Activated CD8-positive, alpha-beta memory T cell treated with anti-CD3 and anti-CD28 coated beads for 36 hours (primary cell): ENCODE results near the gene TRUB1. TPM values are rescaled to one million over a fixed set of nuclear protein-coding genes. Genes with fewer than 3 reads are reported as not detected.
"Not testable (repeated sequence)": the region's sequence is repeated elsewhere in the genome, so short reads cannot be mapped to it uniquely, and the experiment has no call there.

ENCODE experiments used
- CTCF ChIA-PET: fragments of 350-600 bp; sonication (Branson Sonifier 250); formaldehyde crosslinking; loops from one replicate; lab custom pipeline; 2021; ENCODE audit warnings: antibody characterized with exemption; lab: Charles Lee
- POLR2A ChIA-PET: fragments of 350-600 bp; sonication (Branson Sonifier 250); formaldehyde crosslinking; loops from one replicate; lab custom pipeline; 2021; ENCODE audit warnings: antibody characterized with exemption; lab: Charles Lee
- total RNA-seq, 2 experiments: library from RNA; stranded (reverse); gene quantifications; one replicate each; pipeline ENCODE4 v1.2.3, GENCODE V29; 2021

The TRUB1 gene
- 10 to 100 TPM; 17.6 to 19.8 TPM for total RNA-seq

- CTCF ChIA-PET = interaction anchor here (1.0 to 2.0 kb wide), 2 partner anchors 59 to 397 kb away, joined by 3 to 4 read pairs; no protein-coding TSS in a partner anchor
- POLR2A ChIA-PET = interaction anchor here (0.6 to 0.7 kb wide), 2 partner anchors 82 to 117 kb away, joined by 3 to 8 read pairs; partner anchors contain the start of gene FHIP2A
These were observed at the start of gene TRUB1 for GRCh38 chr10:114937962-114938855. TSS of gene TRUB1 (plus strand) at chr10:114938195. CDS start at chr10:114938254, 59 bp downstream.

- ChIA-PET CTCF (no interaction called here), POLR2A (no interaction called here)
These were observed 44.7 kb upstream of the TRUB1 start for GRCh38 chr10:114893251-114893650.

- ChIA-PET POLR2A (no interaction called here), CTCF (interaction anchor here (1.6 kb wide), 1 partner anchor 18 kb away, joined by 5 read pairs; no protein-coding TSS in a partner anchor)
These were observed 43.1 kb upstream of the TRUB1 start for GRCh38 chr10:114894911-114895310.

- POLR2A ChIA-PET, CTCF ChIA-PET: not testable (repeated sequence)
These were observed 41.0 kb upstream of the TRUB1 start for GRCh38 chr10:114897011-114897410.

GRCh38 chr10:114897593-114897992 lies 40.4 kb upstream of the TRUB1 start:
- ChIA-PET POLR2A (no interaction called here), CTCF (no interaction called here)

DNA sequence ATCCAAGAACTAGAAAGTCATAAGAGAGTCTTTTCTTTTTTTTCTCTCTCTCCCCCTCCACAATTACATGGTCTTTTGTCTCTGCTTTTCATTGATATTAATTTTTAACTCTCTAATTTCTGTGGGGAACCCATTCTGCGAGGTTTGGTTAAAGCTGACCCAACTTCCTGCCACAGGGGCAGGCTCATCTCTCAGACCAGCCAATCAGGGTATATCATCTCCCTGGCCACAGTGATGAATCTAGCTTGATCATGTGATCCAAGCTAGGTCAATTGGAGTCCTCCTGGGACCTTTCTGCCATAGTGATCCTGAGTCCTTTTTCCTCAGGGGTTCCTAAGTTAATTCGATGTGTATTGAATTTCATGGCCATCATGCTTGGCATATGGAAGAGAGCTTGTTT lies 38.0 kb upstream of the TRUB1 start:
- POLR2A ChIA-PET = no interaction called here
- CTCF ChIA-PET = no interaction called here

DNA sequence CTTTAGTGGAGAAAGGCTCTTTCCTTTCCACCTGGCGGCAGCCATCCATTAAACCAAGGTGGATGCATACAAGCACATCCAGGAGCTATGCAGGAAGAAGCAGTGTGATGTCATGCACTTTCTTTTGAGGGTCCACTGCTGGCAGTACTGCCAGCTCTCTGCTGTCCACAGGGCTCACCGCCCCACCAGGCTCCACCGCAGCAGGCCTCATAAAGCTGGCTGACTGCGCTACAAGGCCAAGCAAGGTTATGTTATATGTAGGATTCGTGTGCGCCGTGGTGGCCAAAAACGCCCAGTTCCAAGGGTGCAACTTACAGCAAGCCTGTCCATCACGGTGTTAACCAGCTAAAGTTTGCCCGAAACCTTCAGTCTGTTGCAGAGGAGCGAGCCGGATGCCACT lies 37.3 kb upstream of the TRUB1 start:
- ChIA-PET POLR2A (no interaction called here), CTCF (interaction anchor here (0.5 kb wide), 1 partner anchor 95 kb away, joined by 3 read pairs; no protein-coding TSS in a partner anchor)

DNA sequence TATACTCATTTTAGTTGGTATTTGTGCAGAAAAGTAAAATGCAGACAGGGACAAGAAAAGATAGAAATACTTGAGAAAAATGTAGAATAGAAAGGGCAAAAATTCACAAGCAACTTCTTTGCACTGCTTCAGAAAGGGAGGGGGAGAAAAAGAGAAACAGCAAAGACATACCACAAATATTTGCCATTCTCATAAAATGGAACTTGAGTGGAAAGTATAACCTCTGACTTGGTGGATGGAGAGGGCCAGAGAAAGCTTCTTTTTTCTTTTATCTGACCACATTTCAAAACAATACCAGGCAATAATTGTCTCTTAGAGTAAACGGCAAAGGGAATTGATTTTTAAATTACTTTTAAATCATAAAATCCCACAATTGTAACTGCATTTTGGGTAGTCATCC lies 35.8 kb upstream of the TRUB1 start:
- ChIA-PET POLR2A (no interaction called here), CTCF (no interaction called here)

DNA sequence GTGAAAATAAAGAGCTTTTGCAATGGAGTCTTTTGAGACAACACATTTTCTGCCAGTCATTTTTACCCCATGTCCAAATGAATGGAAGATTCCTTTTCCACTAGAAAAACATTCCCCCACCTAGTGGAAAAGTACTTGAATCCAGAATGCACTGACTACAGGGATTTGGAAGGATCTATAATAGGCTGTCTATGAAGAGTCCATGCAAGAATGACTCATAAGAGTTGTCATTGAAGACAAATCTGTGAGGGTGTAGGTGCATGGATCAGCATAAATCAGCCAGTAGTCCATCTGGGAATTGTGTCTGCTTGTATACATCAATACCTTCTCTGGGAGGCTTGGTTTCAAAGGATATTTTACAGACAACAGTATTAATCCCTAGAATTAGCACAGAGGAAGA lies 32.5 kb upstream of the TRUB1 start:
- ChIA-PET POLR2A (no interaction called here), CTCF (no interaction called here)

- ChIA-PET CTCF (no interaction called here), POLR2A (no interaction called here)
These were observed 31.0 kb upstream of the TRUB1 start for GRCh38 chr10:114906981-114907380.

DNA sequence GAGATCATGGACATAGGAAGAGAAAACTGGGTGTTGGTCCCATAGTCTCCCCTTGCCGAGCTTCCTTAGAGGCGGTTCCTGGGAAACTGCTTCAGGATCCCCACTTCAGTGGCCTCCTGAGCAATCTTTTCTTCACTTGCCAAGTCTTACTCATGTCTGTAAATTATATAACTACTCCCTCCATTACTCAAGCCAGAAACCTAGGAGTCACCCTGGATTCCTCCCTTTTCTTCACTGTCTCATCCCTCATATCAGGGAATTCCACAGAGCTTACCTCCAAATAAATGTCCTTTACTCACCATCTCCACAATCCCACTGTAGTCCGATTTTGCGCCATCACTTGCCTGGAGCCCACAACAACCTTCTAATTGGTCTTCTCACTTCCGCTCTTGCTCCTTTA lies 29.1 kb upstream of the TRUB1 start:
- POLR2A ChIA-PET = no interaction called here
- CTCF ChIA-PET = interaction anchor here (0.6 kb wide), 1 partner anchor 16 kb away, joined by 3 read pairs; no protein-coding TSS in a partner anchor

GRCh38 chr10:114911052-114911711 lies 26.8 kb upstream of the TRUB1 start:
- ChIA-PET CTCF (no interaction called here), POLR2A (no interaction called here)

- POLR2A ChIA-PET = no interaction called here
- CTCF ChIA-PET = no interaction called here
These were observed 26.1 kb upstream of the TRUB1 start for GRCh38 chr10:114911801-114912469.

- ChIA-PET POLR2A (no interaction called here), CTCF (no interaction called here)
These were observed 25.5 kb upstream of the TRUB1 start for GRCh38 chr10:114912470-114912859.

DNA sequence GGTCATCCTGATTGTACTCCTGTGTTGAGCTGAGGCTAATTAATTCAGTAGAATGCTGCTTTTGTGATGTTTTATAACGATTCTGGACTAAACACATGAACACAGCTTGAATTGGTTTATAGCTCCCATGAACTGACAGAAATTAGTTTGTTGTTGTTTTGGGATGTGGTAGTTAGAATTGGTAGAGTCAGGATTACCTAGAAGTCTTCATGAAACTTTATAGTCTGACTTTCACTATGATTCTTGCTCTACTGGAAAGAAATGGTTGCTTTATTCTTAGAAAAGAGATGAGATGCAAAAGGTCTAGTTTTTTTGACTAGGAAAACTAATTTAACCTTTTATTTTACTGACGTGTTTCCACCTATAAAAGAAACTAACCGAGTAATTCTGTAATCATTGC lies 23.4 kb upstream of the TRUB1 start:
- CTCF ChIA-PET = no interaction called here

DNA sequence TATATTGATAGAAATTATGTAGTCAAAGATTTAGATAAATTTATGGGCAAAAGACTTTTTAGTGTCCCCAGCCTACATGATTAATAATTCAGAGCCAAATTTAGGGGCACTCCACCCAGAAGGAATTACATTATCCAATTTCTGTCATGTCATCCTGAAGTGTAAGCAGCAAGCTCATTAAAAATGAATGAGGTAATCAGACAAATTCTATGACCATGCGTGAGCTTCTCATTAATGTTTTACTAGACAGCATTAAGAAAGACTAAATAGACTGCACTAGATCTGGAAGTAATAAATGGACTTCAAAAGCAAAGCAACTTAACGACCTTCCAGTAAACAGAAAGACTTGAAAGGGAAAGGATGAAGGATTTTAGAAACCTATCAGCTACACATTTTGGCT lies 22.7 kb upstream of the TRUB1 start:
- ChIA-PET CTCF (interaction anchor here (0.6 kb wide), 1 partner anchor 35 kb away, joined by 3 read pairs; no protein-coding TSS in a partner anchor), POLR2A (no interaction called here)

More for the DNA sequence above, 23.4 kb upstream of the TRUB1 start:
- POLR2A ChIA-PET = no interaction called here

DNA sequence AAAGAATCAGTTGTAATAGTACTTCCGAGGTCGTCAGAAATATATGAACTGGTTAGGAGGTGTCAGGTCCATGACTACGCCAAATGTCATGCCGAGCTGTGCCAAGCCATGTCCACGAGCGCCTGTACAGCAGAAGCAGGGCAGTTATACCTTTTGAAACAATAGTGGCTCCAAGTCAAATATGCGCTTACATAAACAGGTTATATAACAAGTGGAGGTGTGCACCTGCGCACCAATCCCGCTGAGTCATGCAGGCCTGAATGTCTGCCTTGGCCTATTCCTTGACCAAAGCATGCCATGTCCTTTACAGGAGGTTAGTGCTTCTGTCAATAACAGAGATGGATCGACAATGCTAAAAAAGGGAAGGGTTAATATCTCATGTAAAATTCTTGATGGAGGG lies 21.3 kb upstream of the TRUB1 start:
- ChIA-PET CTCF (interaction anchor here (0.6 kb wide), 1 partner anchor 96 kb away, joined by 5 read pairs; no protein-coding TSS in a partner anchor), POLR2A (no interaction called here)

- ChIA-PET CTCF (no interaction called here), POLR2A (no interaction called here)
These were observed 20.5 kb upstream of the TRUB1 start for GRCh38 chr10:114917459-114917858.

GRCh38 chr10:114917927-114918672 lies 19.9 kb upstream of the TRUB1 start:
- ChIA-PET POLR2A (no interaction called here), CTCF (no interaction called here)
